ENCODE results near the gene LRP1.
A peak's percentile ranks its signal among the peaks of the same experiment; 100 is the strongest.

Gene LRP1

DNA sequence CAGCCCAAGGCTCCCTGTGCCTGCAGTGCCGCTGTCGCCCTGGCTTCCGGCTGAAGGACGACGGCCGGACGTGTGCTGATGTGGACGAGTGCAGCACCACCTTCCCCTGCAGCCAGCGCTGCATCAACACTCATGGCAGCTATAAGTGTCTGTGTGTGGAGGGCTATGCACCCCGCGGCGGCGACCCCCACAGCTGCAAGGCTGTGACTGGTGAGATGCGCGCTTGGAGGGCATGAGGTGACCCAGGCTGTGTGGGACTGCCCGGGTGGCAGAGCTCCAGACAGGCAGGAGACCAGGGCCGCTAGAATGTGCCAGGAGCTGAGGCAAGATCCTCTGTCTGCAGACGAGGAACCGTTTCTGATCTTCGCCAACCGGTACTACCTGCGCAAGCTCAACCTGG is 68.7 kb downstream of the LRP1 start:
- DNase-seq: no peak

- DNase-seq: no peak
Observed at GRCh38 chr12:57198329-57198728, 70.0 kb downstream of the LRP1 start.

DNA sequence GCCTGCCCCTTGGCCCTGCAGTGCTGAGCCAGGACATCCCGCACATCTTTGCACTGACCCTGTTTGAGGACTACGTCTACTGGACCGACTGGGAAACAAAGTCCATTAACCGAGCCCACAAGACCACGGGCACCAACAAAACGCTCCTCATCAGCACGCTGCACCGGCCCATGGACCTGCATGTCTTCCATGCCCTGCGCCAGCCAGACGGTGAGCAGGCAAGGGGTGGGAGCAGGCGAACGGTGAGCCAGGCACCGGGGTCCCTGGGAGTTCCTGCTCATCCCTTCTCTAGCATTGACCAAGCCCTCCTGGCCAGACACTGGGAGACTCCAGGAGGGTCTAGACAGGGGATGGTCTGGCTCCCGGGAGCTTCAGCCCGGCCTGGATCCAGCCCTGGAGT is 70.9 kb downstream of the LRP1 start:
- DNase-seq: no peak

- no peak for DNase-seq
Observed at GRCh38 chr12:57200497-57200896, 72.2 kb downstream of the LRP1 start.

- DNase-seq: no peak
Observed at GRCh38 chr12:57201219-57201618, 72.9 kb downstream of the LRP1 start.

DNA sequence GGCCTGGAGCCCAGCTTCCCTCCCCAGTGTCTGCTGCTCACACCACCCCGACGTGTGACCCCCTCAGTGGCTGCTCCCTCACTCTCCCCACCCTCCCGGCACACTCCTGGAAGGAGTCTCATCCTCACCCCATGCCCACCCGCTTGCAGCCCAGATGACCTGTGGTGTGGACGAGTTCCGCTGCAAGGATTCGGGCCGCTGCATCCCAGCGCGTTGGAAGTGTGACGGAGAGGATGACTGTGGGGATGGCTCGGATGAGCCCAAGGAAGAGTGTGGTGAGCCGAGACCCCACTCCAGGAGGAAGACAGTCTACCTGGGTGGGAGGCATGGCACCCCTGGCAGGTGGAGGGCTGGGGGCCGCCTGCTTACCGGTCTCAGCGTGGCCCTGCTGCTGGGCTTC is 73.3 kb downstream of the LRP1 start:
- DNase-seq: no peak

GRCh38 chr12:57202321-57202720 is 74.0 kb downstream of the LRP1 start:
- no peak for DNase-seq

DNA sequence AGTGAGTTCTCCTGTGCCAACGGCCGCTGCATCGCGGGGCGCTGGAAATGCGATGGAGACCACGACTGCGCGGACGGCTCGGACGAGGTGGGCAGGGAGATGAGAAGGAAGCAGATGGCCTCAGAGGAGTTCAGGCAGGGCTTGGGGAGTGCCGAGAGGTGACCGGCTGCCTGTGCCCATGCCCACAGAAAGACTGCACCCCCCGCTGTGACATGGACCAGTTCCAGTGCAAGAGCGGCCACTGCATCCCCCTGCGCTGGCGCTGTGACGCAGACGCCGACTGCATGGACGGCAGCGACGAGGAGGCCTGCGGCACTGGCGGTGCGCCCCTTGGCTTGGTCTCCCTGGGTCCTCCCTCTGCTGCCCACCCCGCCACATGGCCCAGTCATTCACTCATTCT is 74.9 kb downstream of the LRP1 start:
- no peak for DNase-seq

DNA sequence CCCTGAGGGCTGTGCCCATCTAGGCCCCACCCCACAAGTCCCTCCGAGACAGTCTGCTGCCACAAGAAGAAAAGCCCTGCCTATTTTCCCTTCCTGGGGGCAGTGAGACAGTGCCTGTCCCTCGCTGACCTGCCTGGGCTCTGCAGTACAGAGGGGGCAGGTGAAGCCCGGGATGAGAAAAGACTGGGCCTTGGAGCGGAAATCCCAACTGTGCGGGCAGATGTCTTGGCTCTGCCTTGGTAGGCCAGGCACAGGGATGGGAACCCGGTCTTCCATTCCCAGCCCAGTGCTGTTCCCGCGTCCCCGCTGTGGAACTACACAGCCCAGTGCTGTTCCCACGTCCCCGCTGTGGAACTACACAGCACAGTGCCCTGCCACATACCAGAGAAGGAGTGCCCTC is 75.5 kb downstream of the LRP1 start:
- no peak for DNase-seq

DNA sequence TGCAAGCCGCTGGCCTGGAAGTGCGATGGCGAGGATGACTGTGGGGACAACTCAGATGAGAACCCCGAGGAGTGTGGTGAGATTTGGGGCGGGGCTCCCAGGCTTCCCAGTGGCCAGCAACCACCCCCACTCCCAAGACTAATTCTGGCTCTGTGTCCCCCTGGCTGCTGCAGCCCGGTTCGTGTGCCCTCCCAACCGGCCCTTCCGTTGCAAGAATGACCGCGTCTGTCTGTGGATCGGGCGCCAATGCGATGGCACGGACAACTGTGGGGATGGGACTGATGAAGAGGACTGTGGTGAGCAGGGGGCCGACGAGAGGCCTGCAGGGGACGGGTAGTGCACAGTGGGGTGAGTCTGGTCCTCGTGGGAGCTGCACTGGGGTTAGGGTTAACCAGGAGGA is 76.2 kb downstream of the LRP1 start:
- DNase-seq: no peak

GRCh38 chr12:57205186-57205585 is 76.9 kb downstream of the LRP1 start:
- DNase-seq: no peak

DNA sequence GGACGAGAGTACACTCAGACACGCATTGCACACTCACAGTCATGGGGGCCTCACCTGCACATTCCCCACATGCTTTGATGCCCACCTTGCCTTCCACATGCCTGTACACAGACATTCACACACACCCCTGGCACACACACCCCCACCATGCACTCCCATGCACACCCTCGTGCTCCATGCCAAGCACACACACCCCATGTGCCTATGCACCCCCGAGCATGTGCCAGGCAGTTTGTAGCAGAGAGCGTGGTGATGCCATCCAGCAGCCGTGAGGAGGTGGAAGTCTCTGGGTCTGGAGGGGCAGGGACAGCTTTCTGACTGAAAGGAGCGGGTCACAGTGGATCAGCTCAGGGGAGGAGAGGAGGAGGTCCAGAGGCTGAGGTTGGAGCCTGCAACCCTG is 77.6 kb downstream of the LRP1 start:
- no peak for DNase-seq

DNA sequence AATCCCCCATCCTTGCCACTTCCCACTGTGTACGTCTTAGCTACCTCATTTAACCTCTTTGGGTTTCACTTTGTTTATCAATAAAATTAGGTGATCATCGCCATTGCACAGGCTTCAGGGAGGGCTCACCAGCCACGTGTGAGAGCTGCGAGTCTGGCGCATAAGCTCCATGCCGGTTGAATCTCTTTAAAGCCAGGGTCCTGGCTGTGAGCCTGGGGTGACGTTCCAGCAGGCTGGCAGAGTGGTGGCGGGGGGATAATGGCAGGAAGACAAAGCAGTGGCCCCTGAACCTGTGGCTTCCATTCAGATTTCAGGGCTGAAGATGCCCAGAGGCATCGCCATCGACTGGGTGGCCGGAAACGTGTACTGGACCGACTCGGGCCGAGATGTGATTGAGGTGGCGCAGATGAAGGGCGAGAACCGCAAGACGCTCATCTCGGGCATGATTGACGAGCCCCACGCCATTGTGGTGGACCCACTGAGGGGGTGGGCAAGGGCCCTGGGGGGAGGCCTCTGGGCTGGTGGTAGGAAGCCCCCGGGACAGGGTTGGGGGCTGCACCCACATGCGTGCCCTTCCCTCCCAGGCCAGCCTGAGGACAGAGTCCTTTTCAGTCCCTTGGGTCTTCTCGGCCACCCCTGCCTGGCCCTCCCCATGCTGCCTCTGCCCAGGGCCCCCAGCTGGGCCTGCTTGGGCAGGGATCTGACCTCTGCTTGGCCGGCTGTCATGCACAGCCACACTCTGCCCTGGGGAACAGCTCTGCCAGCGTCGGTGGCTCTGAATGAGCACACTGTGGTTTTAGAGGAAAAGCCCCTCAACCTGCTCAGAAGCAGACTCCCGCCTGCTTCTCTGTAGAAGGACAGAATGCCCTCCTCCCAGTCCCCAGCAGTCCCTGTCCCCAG is 79.7 kb downstream of the LRP1 start:
- no peak for DNase-seq

- no peak for DNase-seq
Observed at GRCh38 chr12:57208631-57209282, 80.5 kb downstream of the LRP1 start.

DNA sequence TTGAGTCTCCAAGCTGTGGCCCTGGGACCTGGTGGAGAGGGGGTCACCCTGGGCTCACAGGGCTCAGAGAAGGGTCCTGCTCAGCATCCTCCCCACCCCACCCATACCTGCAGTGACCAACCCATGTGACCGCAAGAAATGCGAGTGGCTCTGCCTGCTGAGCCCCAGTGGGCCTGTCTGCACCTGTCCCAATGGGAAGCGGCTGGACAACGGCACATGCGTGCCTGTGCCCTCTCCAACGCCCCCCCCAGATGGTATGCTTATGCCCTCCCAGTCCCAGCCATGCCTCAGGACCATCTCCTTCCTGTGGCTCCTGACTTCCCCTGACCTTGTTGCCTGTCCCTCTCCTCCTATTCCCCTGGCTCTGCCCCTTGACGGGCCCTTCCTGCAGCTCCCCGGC is 81.6 kb downstream of the LRP1 start:
- DNase-seq: no peak

DNA sequence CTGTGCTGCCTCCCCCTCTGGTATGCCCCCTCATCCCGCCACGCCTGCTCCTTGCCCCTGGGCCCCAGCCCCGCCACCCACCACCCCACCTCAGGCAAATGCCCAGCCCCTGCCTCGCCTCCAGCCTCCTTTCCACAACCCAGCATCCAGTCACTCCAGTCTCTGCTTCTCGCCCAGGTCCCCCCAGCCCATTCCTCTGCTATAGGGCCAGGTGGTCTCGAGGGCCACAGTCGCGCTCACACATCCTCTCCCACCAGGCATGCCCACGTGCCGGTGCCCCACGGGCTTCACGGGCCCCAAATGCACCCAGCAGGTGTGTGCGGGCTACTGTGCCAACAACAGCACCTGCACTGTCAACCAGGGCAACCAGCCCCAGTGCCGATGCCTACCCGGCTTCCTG is 82.2 kb downstream of the LRP1 start:
- DNase-seq: no peak

GRCh38 chr12:57210926-57211692 is 82.8 kb downstream of the LRP1 start:
- DNase-seq: no peak

DNA sequence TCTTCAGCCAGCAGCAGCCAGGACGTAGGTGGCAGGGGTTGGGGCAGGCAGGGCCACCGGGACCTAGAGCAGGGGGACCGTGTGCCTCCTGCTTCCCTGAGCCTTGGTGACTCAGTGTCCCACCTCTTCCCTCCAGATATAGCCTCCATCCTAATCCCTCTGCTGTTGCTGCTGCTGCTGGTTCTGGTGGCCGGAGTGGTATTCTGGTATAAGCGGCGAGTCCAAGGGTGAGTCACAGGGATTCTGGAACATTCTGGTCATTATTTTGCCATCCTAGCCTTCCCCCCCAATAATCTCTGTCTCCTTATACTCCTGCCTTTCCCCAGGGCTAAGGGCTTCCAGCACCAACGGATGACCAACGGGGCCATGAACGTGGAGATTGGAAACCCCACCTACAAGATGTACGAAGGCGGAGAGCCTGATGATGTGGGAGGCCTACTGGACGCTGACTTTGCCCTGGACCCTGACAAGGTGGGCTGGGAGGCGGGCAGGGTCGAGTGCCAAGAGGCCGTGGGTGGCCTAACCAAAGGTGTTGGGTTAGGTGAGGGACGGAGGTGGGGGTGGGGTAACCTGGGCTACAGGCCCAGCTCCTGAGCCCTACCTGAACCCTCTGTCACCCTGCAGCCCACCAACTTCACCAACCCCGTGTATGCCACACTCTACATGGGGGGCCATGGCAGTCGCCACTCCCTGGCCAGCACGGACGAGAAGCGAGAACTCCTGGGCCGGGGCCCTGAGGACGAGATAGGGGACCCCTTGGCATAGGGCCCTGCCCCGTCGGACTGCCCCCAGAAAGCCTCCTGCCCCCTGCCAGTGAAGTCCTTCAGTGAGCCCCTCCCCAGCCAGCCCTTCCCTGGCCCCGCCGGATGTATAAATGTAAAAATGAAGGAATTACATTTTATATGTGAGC is 83.8 kb downstream of the LRP1 start:
- no peak for DNase-seq

GRCh38 chr12:57212701-57213057 is 84.4 kb downstream of the LRP1 start:
- DNase-seq: no peak

- DNase-seq: peak; percentile 75
Observed at GRCh38 chr12:57213058-57213715, 84.9 kb downstream of the LRP1 start.

DNA sequence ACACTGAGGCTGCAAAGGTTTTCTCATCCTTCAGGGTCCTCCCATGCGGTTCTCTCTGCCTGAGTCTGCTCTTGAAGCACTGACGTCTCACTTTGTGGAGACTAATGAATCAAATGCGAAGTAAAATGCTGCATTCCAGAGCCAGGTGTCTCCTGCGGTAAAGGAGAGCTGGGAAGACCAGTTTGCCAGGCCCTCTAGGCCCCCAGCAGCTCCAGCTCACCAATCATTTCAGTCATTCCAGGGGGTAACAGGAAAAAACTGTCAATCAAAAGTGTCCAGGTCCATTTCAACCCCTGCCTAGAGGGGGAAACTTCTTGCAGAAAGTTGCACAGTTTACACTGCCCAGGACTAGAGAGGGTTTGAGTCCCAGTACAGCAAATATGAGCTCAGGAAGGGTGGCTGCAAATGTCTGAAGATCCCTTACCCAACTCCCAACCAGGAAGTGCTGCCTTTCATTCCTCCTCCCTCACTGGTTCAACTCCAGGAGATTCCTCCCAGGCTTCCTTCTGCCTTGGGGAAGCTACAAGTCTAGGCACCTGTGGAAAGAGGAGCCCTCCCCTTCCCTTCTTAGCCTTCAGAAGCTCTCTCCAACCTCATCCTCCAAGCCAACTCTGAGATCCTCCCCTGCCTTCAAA is 85.6 kb downstream of the LRP1 start:
- DNase-seq: no peak

- DNase-seq: peak; percentile 53
Observed at GRCh38 chr12:57214398-57214781, 86.1 kb downstream of the LRP1 start.
